Parathyroid adenoma (tissue), 2 donors: ENCODE data around the gene SERINC3.

Experiments
- H2AFZ ChIP-seq: fragments of 300-600 bp; sonication (generic); one replicate; pipeline ENCODE4 v1.7.0; 2017; ENCODE audit warnings: antibody characterized with exemption, mild to moderate bottlenecking
- H3K27ac ChIP-seq: fragments of 300-600 bp; sonication (generic); one replicate; pipeline ENCODE4 v1.7.0; 2017
- H3K27me3 ChIP-seq: fragments of 300-600 bp; sonication (generic); one replicate; pipeline ENCODE4 v1.7.0; 2017; ENCODE audit warnings: low read length; ENCODE audit not compliant: control insufficient read depth, insufficient read depth
- H3K36me3 ChIP-seq: fragments of 300-600 bp; sonication (generic); one replicate; pipeline ENCODE4 v1.7.0; 2017; ENCODE audit warnings: low read length; ENCODE audit not compliant: control insufficient read depth, insufficient read depth
- H3K4me1 ChIP-seq: fragments of 300-600 bp; sonication (generic); one replicate; pipeline ENCODE4 v1.7.0; 2017; ENCODE audit warnings: control low read depth
- H3K4me2 ChIP-seq: fragments of 300-600 bp; sonication (generic); one replicate; pipeline ENCODE4 v1.7.0; 2017; ENCODE audit warnings: low read length
- H3K4me3 ChIP-seq: fragments of 300-600 bp; sonication (generic); one replicate; pipeline ENCODE4 v1.7.0; 2017; ENCODE audit warnings: low read depth, low read length
- H3K79me2 ChIP-seq: fragments of 300-600 bp; sonication (generic); one replicate; pipeline ENCODE4 v1.7.0; 2017; ENCODE audit warnings: control low read depth
- H3K9ac ChIP-seq: fragments of 300-600 bp; sonication (generic); one replicate; pipeline ENCODE4 v1.7.0; 2017; ENCODE audit warnings: mild to moderate bottlenecking
- H3K9me3 ChIP-seq: fragments of 300-600 bp; sonication (generic); one replicate; pipeline ENCODE4 v1.7.0; 2017; ENCODE audit warnings: low read length; ENCODE audit not compliant: control insufficient read depth
- CTCF ChIP-seq: fragments of 300-600 bp; sonication (generic); IDR thresholded peaks from one replicate; pipeline ENCODE4 v1.7.0; 2017; ENCODE audit warnings: antibody characterized with exemption, mild to moderate bottlenecking
- donor health status: primary hyperparathyroidism.

The SERINC3 gene

GRCh38 chr20:44552950-44553908, 31.4 kb upstream of the SERINC3 start:
- H3K27me3 ChIP-seq = no peaks in the 10 kb centered on the region
- H3K4me2 ChIP-seq = peak overlapping the region; percentile 34
- H3K36me3 ChIP-seq = no peaks in the 10 kb centered on the region
- peak overlapping the region; percentile 86 for H3K27ac ChIP-seq
- H3K79me2 ChIP-seq = peaks cover 11% of the 10 kb centered on the region
- H3K9me3 ChIP-seq = no peaks in the 10 kb centered on the region
- H3K4me1 ChIP-seq = peaks cover 28% of the 10 kb centered on the region
- no peak for TF ChIP-seq CTCF
- H3K9ac ChIP-seq = no peak overlapping the region
- H2AFZ ChIP-seq = peak overlapping the region; percentile 44
- H3K4me3 ChIP-seq = no peak overlapping the region

- Histone ChIP-seq H3K4me2 (no peak overlapping the region), H3K4me1 (peaks cover 28% of the 10 kb centered on the region), H3K36me3 (no peaks in the 10 kb centered on the region), H3K9me3 (no peaks in the 10 kb centered on the region), H2AFZ (peak overlapping the region; percentile 44), H3K27ac (peak overlapping the region; percentile 86), H3K27me3 (no peaks in the 10 kb centered on the region), H3K9ac (no peak overlapping the region), H3K79me2 (peaks cover 9% of the 10 kb centered on the region), H3K4me3 (no peak overlapping the region)
- no peak for TF ChIP-seq CTCF
Observed at GRCh38 chr20:44552568-44552949, 30.7 kb upstream of the SERINC3 start.

GRCh38 chr20:44552050-44552449, 30.2 kb upstream of the SERINC3 start:
- Histone ChIP-seq H3K4me1 (peaks cover 28% of the 10 kb centered on the region), H3K9ac (no peak overlapping the region), H3K27ac (peak overlapping the region; percentile 86), H3K27me3 (no peaks in the 10 kb centered on the region), H3K9me3 (no peaks in the 10 kb centered on the region), H3K4me2 (no peak overlapping the region), H3K79me2 (peaks cover 5% of the 10 kb centered on the region), H2AFZ (peak overlapping the region; percentile 10), H3K4me3 (no peak overlapping the region), H3K36me3 (no peaks in the 10 kb centered on the region)
- no peak for TF ChIP-seq CTCF

DNA sequence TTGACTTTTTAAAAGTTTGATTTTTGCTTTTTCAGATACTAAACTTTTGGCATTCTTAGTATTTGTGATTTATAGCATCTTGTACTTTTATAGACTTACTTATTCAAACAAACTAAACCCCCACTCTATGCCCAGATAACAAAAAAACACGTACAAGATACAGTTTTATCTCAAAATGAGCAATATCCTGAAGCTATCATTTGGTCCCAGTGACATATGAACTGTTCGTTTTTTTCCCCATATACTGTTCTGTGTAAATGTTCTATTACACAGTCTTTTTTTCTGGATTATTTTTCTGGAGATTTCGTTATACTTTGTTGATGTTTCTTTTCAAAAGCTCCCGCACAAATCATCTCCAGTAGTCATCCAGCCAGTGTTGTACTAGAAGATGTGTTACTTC, 27.3 kb upstream of the SERINC3 start:
- H3K4me1 ChIP-seq = peaks cover 20% of the 10 kb centered on the region
- H3K79me2 ChIP-seq = no peaks in the 10 kb centered on the region
- no peak overlapping the region for H3K9ac ChIP-seq
- H3K27me3 ChIP-seq = no peaks in the 10 kb centered on the region
- TF ChIP-seq CTCF = no peak
- H3K4me2 ChIP-seq = no peak overlapping the region
- H3K36me3 ChIP-seq = no peaks in the 10 kb centered on the region
- no peak overlapping the region for H3K27ac ChIP-seq
- H3K9me3 ChIP-seq = no peaks in the 10 kb centered on the region
- H2AFZ ChIP-seq = no peak overlapping the region
- H3K4me3 ChIP-seq = no peak overlapping the region

GRCh38 chr20:44547419-44547818, 25.5 kb upstream of the SERINC3 start:
- peaks cover 3% of the 10 kb centered on the region for H3K79me2 ChIP-seq
- no peak overlapping the region for H3K4me3 ChIP-seq
- TF ChIP-seq CTCF = no peak
- H3K4me1 ChIP-seq = peaks cover 14% of the 10 kb centered on the region
- no peaks in the 10 kb centered on the region for H3K27me3 ChIP-seq
- no peaks in the 10 kb centered on the region for H3K9me3 ChIP-seq
- H3K27ac ChIP-seq = no peak overlapping the region
- no peak overlapping the region for H3K4me2 ChIP-seq
- no peak overlapping the region for H3K9ac ChIP-seq
- H2AFZ ChIP-seq = no peak overlapping the region
- H3K36me3 ChIP-seq = no peaks in the 10 kb centered on the region
